Fibroblast of mammary gland (primary cell): Measurements from ENCODE around the gene SRP9.
A peak's percentile ranks its signal among the peaks of the same experiment; 100 is the strongest.

Experiments used
- DNase-seq: peaks from one replicate; pipeline ENCODE4 v3.0.0-alpha.2; 2010; ENCODE audit warnings: low read depth
- H3K4me3 ChIP-seq: 2 replicates; pipeline ENCODE4 v1.5.1; 2011; ENCODE audit warnings: low read depth, mild to moderate bottlenecking, low read length, moderate library complexity; ENCODE audit not compliant: control insufficient read depth
- TF ChIP-seq, protein P1 (sequence below): conservative IDR thresholded peaks from 2 replicates; pipeline ENCODE4 v1.5.1; 2011; ENCODE audit warnings: low read depth, low read length, inconsistent platforms; ENCODE audit not compliant: control insufficient read depth, insufficient read depth

The SRP9 gene

GRCh38 chr1:225762444-225762843 is 15.2 kb upstream of the SRP9 start:
- no peak overlapping the region for H3K4me3 ChIP-seq
- DNase-seq = peak; percentile 52
- TF ChIP-seq, protein P1, sequence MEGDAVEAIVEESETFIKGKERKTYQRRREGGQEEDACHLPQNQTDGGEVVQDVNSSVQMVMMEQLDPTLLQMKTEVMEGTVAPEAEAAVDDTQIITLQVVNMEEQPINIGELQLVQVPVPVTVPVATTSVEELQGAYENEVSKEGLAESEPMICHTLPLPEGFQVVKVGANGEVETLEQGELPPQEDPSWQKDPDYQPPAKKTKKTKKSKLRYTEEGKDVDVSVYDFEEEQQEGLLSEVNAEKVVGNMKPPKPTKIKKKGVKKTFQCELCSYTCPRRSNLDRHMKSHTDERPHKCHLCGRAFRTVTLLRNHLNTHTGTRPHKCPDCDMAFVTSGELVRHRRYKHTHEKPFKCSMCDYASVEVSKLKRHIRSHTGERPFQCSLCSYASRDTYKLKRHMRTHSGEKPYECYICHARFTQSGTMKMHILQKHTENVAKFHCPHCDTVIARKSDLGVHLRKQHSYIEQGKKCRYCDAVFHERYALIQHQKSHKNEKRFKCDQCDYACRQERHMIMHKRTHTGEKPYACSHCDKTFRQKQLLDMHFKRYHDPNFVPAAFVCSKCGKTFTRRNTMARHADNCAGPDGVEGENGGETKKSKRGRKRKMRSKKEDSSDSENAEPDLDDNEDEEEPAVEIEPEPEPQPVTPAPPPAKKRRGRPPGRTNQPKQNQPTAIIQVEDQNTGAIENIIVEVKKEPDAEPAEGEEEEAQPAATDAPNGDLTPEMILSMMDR = no peak

- no peak overlapping the region for H3K4me3 ChIP-seq
- TF ChIP-seq, protein P1 = no peak
- peak; percentile 81 for DNase-seq
These were observed 13.7 kb upstream of the SRP9 start for GRCh38 chr1:225763716-225764548.

GRCh38 chr1:225765982-225766674 is 11.5 kb upstream of the SRP9 start:
- TF ChIP-seq, protein P1 = no peak
- no peak for DNase-seq
- no peak overlapping the region for H3K4me3 ChIP-seq

- DNase-seq = peak; percentile 97
- H3K4me3 ChIP-seq = no peak overlapping the region
- TF ChIP-seq, protein P1 = no peak
These were observed 10.5 kb upstream of the SRP9 start for GRCh38 chr1:225766967-225767633.

- TF ChIP-seq, protein P1 = no peak
- no peak overlapping the region for H3K4me3 ChIP-seq
- peak; percentile 81 for DNase-seq
These were observed 9.7 kb upstream of the SRP9 start for GRCh38 chr1:225767634-225768540.
